Spleen (tissue), 11 donors: ENCODE results near the gene MCHR1. TPM values are rescaled to one million over a fixed set of nuclear protein-coding genes. Genes with fewer than 3 reads are reported as not detected.

Source experiments
- DNase-seq: peaks from one replicate; pipeline ENCODE4 v3.0.0-alpha.2; 2020
- H3K27ac ChIP-seq, 8 donors: fragments of 200-600 bp; sonication (generic) in 7 of 8; 1 replicate in 4 of 8; 2 replicates in 4 of 8; pipeline versions ENCODE4 v1.5.0 to v1.8.0; 2016 to 2021; ENCODE audit warnings: inconsistent platforms in 4 of 8, mild to moderate bottlenecking in 4 of 8, moderate library complexity in 1 of 8
- H3K27me3 ChIP-seq, 7 donors: fragments of 200-600 bp; sonication (generic) in 6 of 7; replicated peaks in 1 of 7; 1 replicate in 4 of 7; 2 replicates in 3 of 7; pipeline versions ENCODE4 v1.5.0 to v1.8.0; 2016 to 2021; ENCODE audit warnings: inconsistent platforms in 3 of 7, mild to moderate bottlenecking in 1 of 7
- H3K36me3 ChIP-seq, 6 donors: fragments of 200-600 bp; sonication (generic) in 5 of 6; 1 replicate in 4 of 6; 2 replicates in 2 of 6; pipeline versions ENCODE4 v1.5.0 to v1.8.0; 2016 to 2021; ENCODE audit warnings: inconsistent platforms in 2 of 6
- H3K4me1 ChIP-seq, 6 donors: fragments of 200-600 bp; sonication (generic) in 5 of 6; 1 replicate in 3 of 6; 2 replicates in 3 of 6; pipeline versions ENCODE4 v1.5.0 to v1.8.0; 2016 to 2021; ENCODE audit warnings: inconsistent platforms in 3 of 6
- H3K4me3 ChIP-seq, 8 donors: fragments of 200-600 bp; sonication (generic) in 7 of 8; 1 replicate in 4 of 8; 2 replicates in 4 of 8; pipeline versions ENCODE4 v1.5.0 to v1.8.0; 2016 to 2021; ENCODE audit warnings: inconsistent platforms in 4 of 8, mild to moderate bottlenecking in 4 of 8, moderate library complexity in 2 of 8
- H3K9me3 ChIP-seq, 8 donors: fragments of 200-600 bp; sonication (generic) in 7 of 8; 1 replicate in 4 of 8; 2 replicates in 4 of 8; pipeline versions ENCODE4 v1.5.0 to v1.8.0; 2016 to 2021; ENCODE audit warnings: inconsistent platforms in 4 of 8
- CTCF ChIP-seq, 11 experiments: fragments of 200-600 bp in 7 of 11; fragments of 450-650 bp in 4 of 11; sonication (generic) in 4 of 11; IDR thresholded peaks in 8 of 11; conservative IDR thresholded peaks in 3 of 11; 1 replicate in 7 of 11; 2 replicates in 4 of 11; pipeline versions ENCODE4 v1.4.0 to v1.8.0; 2016 to 2021; ENCODE audit warnings: antibody characterized with exemption in 11 of 11, inconsistent platforms in 4 of 11, mild to moderate bottlenecking in 1 of 11
- POLR2A ChIP-seq, 3 donors: fragments of 450-650 bp; IDR thresholded peaks; one replicate each; pipeline ENCODE4 v1.5.1; 2017; ENCODE audit warnings: antibody characterized with exemption in 3 of 3, mild to moderate bottlenecking in 1 of 3
- POLR2AphosphoS5 ChIP-seq, 3 donors: sonication (generic); formaldehyde crosslinking; IDR thresholded peaks; one replicate each; pipeline ENCODE4 v1.5.1; 2017; ENCODE audit warnings: antibody characterized with exemption in 3 of 3
- WGBS, 5 donors: extraction: QIAGEN DNeasy Blood & Tissue Kit in 3 of 5; methylation state at CpG; one replicate each; pipeline versions ENCODE4 v1.1.5 to v1.1.7; 2013 to 2018; 5-methylcytosine and 5-hydroxymethylcytosine counted together
- intact Hi-C: fragments of 100-400 bp; cut with DNase I; formaldehyde crosslinking; loops from one replicate; pipeline ENCODE4 v1.15.0; 2023; ENCODE audit warnings: low total_unique reads
- polyA plus RNA-seq, 3 donors: library from polyadenylated mRNA; stranded (reverse); fragments of 200-250 nt; gene quantifications; one replicate each; pipeline ENCODE4 v1.2.1, GENCODE V29; 2013
- total RNA-seq, 7 donors: library from RNA; depleted of rRNA in 3 of 7; stranded (reverse); fragments of >200 nt in 3 of 7; fragmentation: NEBNext Ultra II Directional in 4 of 7; extraction: Animal tissue kit (Norgen Biotek cat#: 25700) in 4 of 7; gene quantifications; one replicate each; pipeline versions ENCODE4 v1.1.0 to v1.2.1, GENCODE V29; 2016 to 2021
- donor health status: healthy with polysubstance abuse.
- donor health status: DM: no; HTN: no; CAD: no; lungs with moderate emphysema.
- donor health status: DM: no; HTN: no; CAD: no.
- donor health status: Bipolar disorder and iron deficiency.
- donor health status: healthy.
- donor health status: DM: no; HTN: no; CAD: no.
- donor health status: DM: yes; HTN: yes; CAD: no.

MCHR1 gene
- total and polyA plus RNA-seq, 10 donors: 0.10 to 0.70 (median 0.23) TPM; not detected in 5

DNA sequence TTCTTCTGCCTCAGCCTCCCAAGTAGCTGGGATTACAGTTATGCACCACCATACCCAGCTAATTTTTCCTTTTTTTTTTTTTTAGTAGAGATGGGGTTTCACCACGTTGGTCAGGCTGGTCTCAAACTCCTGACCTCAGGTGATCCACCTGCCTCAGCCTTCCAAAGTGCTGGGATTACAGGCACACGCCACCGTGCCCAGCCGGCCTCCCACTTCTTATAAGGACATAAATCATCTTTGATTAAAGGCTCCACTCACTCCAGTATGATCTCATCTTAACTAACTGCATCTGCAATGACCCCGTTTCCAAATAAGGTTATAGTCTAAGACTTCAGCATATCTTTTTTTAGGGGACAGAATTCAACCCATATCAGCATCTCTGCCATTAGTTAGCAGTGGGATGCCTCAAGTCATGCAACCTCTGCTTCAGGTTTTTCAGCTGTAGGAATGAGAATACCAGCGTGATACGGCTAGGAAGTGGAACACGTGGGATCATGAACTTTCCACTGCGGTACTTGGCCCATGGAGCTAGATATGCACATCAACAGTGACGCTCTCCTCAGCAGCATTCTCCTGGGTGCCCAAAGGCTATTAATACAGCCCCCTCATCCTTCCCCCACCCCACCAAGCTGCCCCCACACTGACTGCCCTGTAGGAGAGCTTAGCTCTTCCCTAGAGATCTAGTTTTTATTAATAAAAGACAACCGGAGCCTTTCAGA, 41.4 kb downstream of the MCHR1 start:
- intact Hi-C loops: no loop called here
- TF ChIP-seq CTCF (IDR thresholded peaks at IDR 0.05 in 8 of 11, conservative IDR thresholded peaks at IDR 0.05 in 3 of 11): no peak
- TF ChIP-seq POLR2A (IDR thresholded peaks at IDR 0.05): no peak
- TF ChIP-seq POLR2AphosphoS5 (IDR thresholded peaks at IDR 0.05): no peak
- no peaks in the 10 kb centered on the region for H3K36me3 ChIP-seq
- H3K4me1 ChIP-seq: peaks cover 0 to 12% (median 5%) of the 10 kb centered on the region in 6 donors
- H3K27ac ChIP-seq: peak overlapping the region in 1 of 8 donors; percentile 30
- no peak overlapping the region for H3K4me3 ChIP-seq
- WGBS, 5 donors: 55 to 76% (median 67%) methylated on average over 11 of the region's 11 CpGs
- H3K9me3 ChIP-seq: no peaks in the 10 kb centered on the region
- no peak for DNase-seq
- H3K27me3 ChIP-seq: peaks cover 0 to 11% (median 0%) of the 10 kb centered on the region in 7 donors

- intact Hi-C loops: no loop called here
- TF ChIP-seq POLR2AphosphoS5 (IDR thresholded peaks at IDR 0.05): no peak
- no peak for TF ChIP-seq POLR2A (IDR thresholded peaks at IDR 0.05)
- no peak for TF ChIP-seq CTCF (IDR thresholded peaks at IDR 0.05 in 8 of 11, conservative IDR thresholded peaks at IDR 0.05 in 3 of 11)
- H3K36me3 ChIP-seq: no peaks in the 10 kb centered on the region
- H3K4me3 ChIP-seq: no peak overlapping the region
- peaks cover 0 to 12% (median 5%) of the 10 kb centered on the region in 6 donors for H3K4me1 ChIP-seq
- DNase-seq: no peak
- peak overlapping the region in 1 of 8 donors; percentile 32 for H3K27ac ChIP-seq
- 6 to 11% (median 7%) methylated on average over 6 of the region's 6 CpGs for WGBS, 5 donors
- no peaks in the 10 kb centered on the region for H3K9me3 ChIP-seq
- peaks cover 0 to 9% (median 0%) of the 10 kb centered on the region in 7 donors for H3K27me3 ChIP-seq
These were observed 42.0 kb downstream of the MCHR1 start for GRCh38 chr22:40721266-40721665.

- TF ChIP-seq POLR2AphosphoS5 (IDR thresholded peaks at IDR 0.05) (no peak), POLR2A (IDR thresholded peaks at IDR 0.05) (no peak), CTCF (IDR thresholded peaks at IDR 0.05 in 8 of 11, conservative IDR thresholded peaks at IDR 0.05 in 3 of 11) (no peak)
- Histone ChIP-seq H3K4me1 (peaks cover 0 to 31% (median 18%) of the 10 kb centered on the region in 6 donors), H3K27me3 (peaks cover 0 to 6% (median 0%) of the 10 kb centered on the region in 7 donors), H3K27ac (no peak overlapping the region), H3K9me3 (no peaks in the 10 kb centered on the region), H3K4me3 (no peak overlapping the region), H3K36me3 (no peaks in the 10 kb centered on the region)
- DNase-seq: no peak
- intact Hi-C loops: no loop called here
- 83 to 88% (median 87%) methylated on average over 13 of the region's 13 CpGs for WGBS, 5 donors
These were observed 44.2 kb downstream of the MCHR1 start for GRCh38 chr22:40723396-40723933.

GRCh38 chr22:40726514-40726913, 47.2 kb downstream of the MCHR1 start:
- Histone ChIP-seq H3K4me3 (no peak overlapping the region), H3K4me1 (peaks cover 0 to 37% (median 16%) of the 10 kb centered on the region in 6 donors), H3K9me3 (no peaks in the 10 kb centered on the region), H3K27me3 (no peaks in the 10 kb centered on the region), H3K36me3 (no peaks in the 10 kb centered on the region), H3K27ac (no peak overlapping the region)
- intact Hi-C loops: no loop called here
- 13 to 38% (median 37%) methylated on average over 3 to 4 of the region's 4 CpGs for WGBS, 5 donors
- TF ChIP-seq POLR2A (IDR thresholded peaks at IDR 0.05) (no peak), CTCF (IDR thresholded peaks at IDR 0.05 in 8 of 11, conservative IDR thresholded peaks at IDR 0.05 in 3 of 11) (no peak), POLR2AphosphoS5 (IDR thresholded peaks at IDR 0.05) (no peak)
- DNase-seq: no peak
